ENCODE measurements around the gene GLIPR2.

GRCh38 chr9:36113999-36114398 lies 22.5 kb upstream of the GLIPR2 start:
- TF ChIP-seq CTCF (optimal IDR thresholded peaks at IDR 0.05 in 1 of 3, IDR thresholded peaks at IDR 0.05 in 1 of 3, conservative IDR thresholded peaks at IDR 0.05 in 1 of 3; ENCODE audit: extremely low read depth in 1 of 3, insufficient read depth in 2 of 3, low read length in 3 of 3) (no peak), EZH2 (IDR thresholded peaks at IDR 0.05; ENCODE audit: low read length) (no peak)

Data from keratinocyte (primary cell).